Brain pericyte (primary cell): Measurements from ENCODE around the gene LENG9.

Experiments used
- DNase-seq: peaks from one replicate; pipeline ENCODE4 v3.0.0-alpha.2; 2012; ENCODE audit warnings: low read depth, low spot score

LENG9 gene

GRCh38 chr19:54439174-54439851 lies 24.3 kb downstream of the LENG9 start:
- DNase-seq = no peak

- no peak for DNase-seq
Measured at GRCh38 chr19:54436628-54437252, 26.8 kb downstream of the LENG9 start.

GRCh38 chr19:54436031-54436523 lies 27.5 kb downstream of the LENG9 start:
- DNase-seq = no peak

- DNase-seq = no peak
Measured at GRCh38 chr19:54435551-54436016, 28.0 kb downstream of the LENG9 start.

- no peak for DNase-seq
Measured at GRCh38 chr19:54434873-54435214, 28.7 kb downstream of the LENG9 start.

- DNase-seq = no peak
Measured at GRCh38 chr19:54434112-54434872, 29.3 kb downstream of the LENG9 start.

GRCh38 chr19:54433697-54434096 lies 29.9 kb downstream of the LENG9 start:
- DNase-seq = no peak

- DNase-seq = no peak
Measured at GRCh38 chr19:54432144-54432738, 31.3 kb downstream of the LENG9 start.

- no peak for DNase-seq
Measured at GRCh38 chr19:54431255-54431838, 32.2 kb downstream of the LENG9 start.

GRCh38 chr19:54430306-54431254 lies 33.0 kb downstream of the LENG9 start:
- no peak for DNase-seq

- no peak for DNase-seq
Measured at GRCh38 chr19:54429545-54430227, 33.9 kb downstream of the LENG9 start.

GRCh38 chr19:54429176-54429495 lies 34.4 kb downstream of the LENG9 start:
- DNase-seq = no peak

- DNase-seq = no peak
Measured at GRCh38 chr19:54428323-54429175, 35.0 kb downstream of the LENG9 start.

- DNase-seq = no peak
Measured at GRCh38 chr19:54427586-54427985, 36.0 kb downstream of the LENG9 start.

- DNase-seq = no peak
Measured at GRCh38 chr19:54426291-54426931, 37.2 kb downstream of the LENG9 start.

- no peak for DNase-seq
Measured at GRCh38 chr19:54425382-54425723, 38.2 kb downstream of the LENG9 start.

- DNase-seq = no peak
Measured at GRCh38 chr19:54424660-54425381, 38.8 kb downstream of the LENG9 start.

- no peak for DNase-seq
Measured at GRCh38 chr19:54424201-54424600, 39.4 kb downstream of the LENG9 start.
